DMS 273 (cell line): ENCODE data around the gene IGFALS.
A peak's percentile ranks its signal among the peaks of the same experiment; 100 is the strongest.
"Not testable (repeated sequence)": the region's sequence is repeated elsewhere in the genome, so short reads cannot be mapped to it uniquely, and the experiment has no call there.

ENCODE experiments used
- DNase-seq: peaks from one replicate; lab custom pipeline; 2025; ENCODE audit not compliant: unreplicated experiment; lab: John Stamatoyannopoulos, UW

The IGFALS gene

GRCh38 chr16:1818204-1818872 lies 24.8 kb upstream of the IGFALS start:
- DNase-seq = no peak

- no peak for DNase-seq
Measured at GRCh38 chr16:1817716-1818115, 24.2 kb upstream of the IGFALS start.

GRCh38 chr16:1817276-1817589 lies 23.7 kb upstream of the IGFALS start:
- DNase-seq = no peak

- no peak for DNase-seq
Measured at GRCh38 chr16:1816396-1817275, 23.1 kb upstream of the IGFALS start.

GRCh38 chr16:1815461-1815860 lies 22.0 kb upstream of the IGFALS start:
- no peak for DNase-seq

GRCh38 chr16:1812732-1813163 lies 19.2 kb upstream of the IGFALS start:
- peak; percentile 96 for DNase-seq

GRCh38 chr16:1810536-1810935 lies 17.0 kb upstream of the IGFALS start:
- no peak for DNase-seq

- DNase-seq = no peak
Measured at GRCh38 chr16:1810106-1810505, 16.6 kb upstream of the IGFALS start.

GRCh38 chr16:1809281-1809801 lies 15.8 kb upstream of the IGFALS start:
- DNase-seq = no peak

GRCh38 chr16:1808691-1809090 lies 15.2 kb upstream of the IGFALS start:
- DNase-seq = no peak

GRCh38 chr16:1807626-1808025 lies 14.1 kb upstream of the IGFALS start:
- DNase-seq = no peak

- DNase-seq = no peak
Measured at GRCh38 chr16:1800701-1801100, 7.2 kb upstream of the IGFALS start.

- DNase-seq = not testable (repeated sequence)
Measured at GRCh38 chr16:1799263-1799662, 5.8 kb upstream of the IGFALS start.

- no peak for DNase-seq
Measured at GRCh38 chr16:1794908-1795666, 1.6 kb upstream of the IGFALS start.

GRCh38 chr16:1794221-1794871 lies 841 bp upstream of the IGFALS start:
- no peak for DNase-seq

GRCh38 chr16:1792836-1793577 lies 498 bp downstream of the IGFALS start:
- no peak for DNase-seq

- no peak for DNase-seq
Measured at GRCh38 chr16:1791943-1792812, 1.3 kb downstream of the IGFALS start.

GRCh38 chr16:1791256-1791942 lies 2.1 kb downstream of the IGFALS start:
- no peak for DNase-seq
